GM18517 (cell line): Measurements from ENCODE around the gene SLC2A5.
"Not testable (repeated sequence)": the region's sequence is repeated elsewhere in the genome, so short reads cannot be mapped to it uniquely, and the experiment has no call there.

Experiments used
- ATAC-seq: cut with Tn5 transposase; IDR thresholded peaks from one replicate; pipeline ENCODE4 v1.9.1; 2021; ENCODE audit warnings: mild to moderate bottlenecking, moderate library complexity; ENCODE audit not compliant: unreplicated experiment

The SLC2A5 gene

DNA sequence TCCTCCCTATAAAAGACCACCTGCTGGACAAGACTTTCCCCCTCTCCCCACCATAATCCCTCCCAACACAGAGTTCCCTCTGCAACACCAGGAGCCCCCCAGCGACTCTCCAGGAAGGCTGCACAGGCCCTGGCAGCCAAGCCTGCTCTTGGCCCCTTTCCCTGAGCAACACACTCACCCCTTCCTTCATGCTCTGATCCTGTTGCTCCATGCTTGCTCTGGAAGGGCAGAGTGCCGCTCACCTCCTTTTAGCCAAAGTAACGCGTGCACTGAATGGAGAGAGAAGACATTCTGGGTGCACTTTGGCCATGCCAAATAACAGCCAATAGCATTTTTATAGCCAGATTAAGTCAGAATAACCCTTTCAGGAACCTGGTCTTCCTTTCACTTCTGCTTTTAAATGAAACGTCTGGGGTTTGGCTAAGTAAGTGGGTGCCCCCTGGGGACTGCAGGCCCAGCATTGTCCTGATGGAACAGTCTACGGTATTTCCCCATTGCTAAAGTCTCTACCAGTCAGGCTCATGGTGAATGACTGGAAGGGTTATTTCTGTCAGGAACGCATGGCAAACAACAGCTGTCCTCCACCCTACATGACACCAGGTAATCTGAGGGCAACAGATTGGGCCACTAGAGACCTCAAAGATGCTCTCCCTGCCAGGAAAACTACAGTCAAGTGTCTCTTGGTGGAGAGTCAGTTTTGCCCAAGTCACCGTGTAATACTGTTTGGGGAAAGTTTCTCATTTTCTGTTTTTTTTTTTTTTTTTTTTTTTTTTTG, at the start of gene SLC2A5:
SLC2A5 (minus strand) TSS at position 310 of the 775 bp plus-strand sequence; CDS start at position 211, 99 bp downstream.
- peak; percentile 90 for ATAC-seq

DNA sequence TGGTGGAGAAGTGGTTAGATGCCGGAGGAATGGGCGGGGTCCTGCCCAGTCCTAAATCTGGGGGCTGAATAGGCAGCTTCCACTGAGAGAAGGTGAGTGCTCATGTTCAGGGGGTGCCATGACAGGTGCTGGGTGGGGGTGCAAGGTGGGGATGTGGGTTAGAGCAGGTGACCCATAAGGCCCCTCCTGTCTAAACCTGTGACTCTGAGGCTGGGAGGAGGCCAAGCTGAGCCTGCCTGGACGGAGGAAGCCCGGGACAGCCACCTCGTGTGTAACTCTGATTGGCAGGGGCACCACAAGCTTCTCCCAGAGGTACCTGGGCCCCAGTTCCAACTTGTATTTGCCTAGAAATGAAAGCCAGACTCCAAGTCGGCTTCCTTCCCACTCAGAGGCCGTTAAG, 48.8 kb upstream of the SLC2A5 start:
- no peak for ATAC-seq

- ATAC-seq = no peak
Observed at GRCh38 chr1:9115351-9116205, 46.1 kb upstream of the SLC2A5 start.

DNA sequence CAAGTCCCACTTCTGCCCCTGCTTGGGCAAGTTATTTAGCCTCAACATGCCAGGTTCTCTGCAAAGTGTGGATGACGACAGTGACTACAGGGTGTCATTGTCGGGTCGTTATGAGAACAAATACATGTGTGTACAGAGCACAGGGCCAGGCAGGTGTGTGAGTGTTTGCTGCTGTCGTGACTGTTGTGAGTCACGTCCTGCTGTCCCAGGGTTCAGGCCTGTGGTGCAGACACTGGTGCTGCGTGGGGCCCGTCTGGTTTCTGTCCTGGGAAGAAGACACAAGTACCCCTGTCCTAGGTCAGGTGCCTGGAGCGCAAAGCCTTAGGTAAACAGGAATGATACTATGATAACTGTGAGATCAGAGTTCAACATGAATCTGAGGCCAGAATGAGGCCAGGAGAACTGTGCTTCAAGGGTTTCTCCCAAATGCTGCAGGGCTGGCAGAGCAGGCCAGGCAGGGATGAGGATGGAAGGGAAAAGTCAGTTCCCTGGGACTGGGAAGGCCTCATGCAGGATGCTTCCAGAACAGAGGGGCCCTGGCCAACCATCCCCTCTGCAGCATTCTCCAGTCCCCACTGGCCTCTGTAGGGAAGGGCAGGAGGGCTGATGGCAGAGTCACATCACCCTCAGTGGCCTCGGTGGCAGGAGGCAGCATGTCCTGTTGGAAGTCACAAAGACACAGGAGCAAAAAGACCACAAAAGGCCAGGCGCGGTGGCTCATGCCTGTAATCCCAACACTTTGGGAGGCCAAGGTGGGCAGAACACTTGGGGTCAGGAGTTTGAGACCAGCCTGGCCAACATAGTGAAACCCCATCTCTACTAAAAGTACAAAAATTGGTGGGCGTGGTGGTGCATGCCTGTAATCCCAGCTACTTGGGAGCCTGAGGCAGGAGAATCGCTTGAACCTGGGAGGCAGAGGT, 43.8 kb upstream of the SLC2A5 start:
- ATAC-seq = no peak

GRCh38 chr1:9111957-9112356, 42.5 kb upstream of the SLC2A5 start:
- no peak for ATAC-seq

DNA sequence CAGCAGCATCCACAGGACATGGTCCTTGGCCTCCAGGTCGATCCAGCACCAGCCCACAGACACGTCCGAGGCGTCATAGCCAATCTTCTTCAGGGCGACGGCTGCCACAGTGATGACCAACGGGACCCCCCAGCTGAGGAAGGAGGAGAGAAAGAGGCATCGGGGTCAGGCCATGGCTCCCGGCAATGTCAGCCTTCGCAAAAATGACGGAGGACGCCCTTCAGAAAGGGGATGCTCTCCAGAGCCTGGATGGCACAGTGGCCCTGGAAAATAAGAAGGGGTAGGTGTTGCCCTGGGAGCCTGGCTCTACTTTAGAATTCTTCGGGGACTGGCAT, 41.9 kb upstream of the SLC2A5 start:
- ATAC-seq = no peak

- no peak for ATAC-seq
Observed at GRCh38 chr1:9110669-9111356, 41.4 kb upstream of the SLC2A5 start.

- ATAC-seq = no peak
Observed at GRCh38 chr1:9108056-9108665, 38.7 kb upstream of the SLC2A5 start.

DNA sequence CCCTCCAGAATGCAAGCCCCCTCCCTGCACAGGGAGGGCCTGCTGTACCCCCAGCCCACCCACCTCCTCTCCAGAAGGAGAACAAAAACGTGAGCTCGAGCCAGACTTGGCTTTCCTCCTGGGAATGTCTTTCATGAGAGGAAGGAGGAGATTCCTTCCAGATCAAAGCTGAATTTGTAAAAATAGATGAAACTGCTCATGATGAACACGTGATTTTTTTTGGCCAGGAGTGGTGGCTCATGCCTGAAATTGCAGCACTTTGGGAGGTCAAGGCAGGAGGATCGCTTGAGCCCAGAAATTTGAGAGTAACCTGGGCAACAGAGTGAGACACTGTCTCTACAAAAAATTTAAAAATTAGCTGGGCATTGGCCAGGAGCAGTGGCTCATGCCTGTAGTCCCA, 37.7 kb upstream of the SLC2A5 start:
- no peak for ATAC-seq

DNA sequence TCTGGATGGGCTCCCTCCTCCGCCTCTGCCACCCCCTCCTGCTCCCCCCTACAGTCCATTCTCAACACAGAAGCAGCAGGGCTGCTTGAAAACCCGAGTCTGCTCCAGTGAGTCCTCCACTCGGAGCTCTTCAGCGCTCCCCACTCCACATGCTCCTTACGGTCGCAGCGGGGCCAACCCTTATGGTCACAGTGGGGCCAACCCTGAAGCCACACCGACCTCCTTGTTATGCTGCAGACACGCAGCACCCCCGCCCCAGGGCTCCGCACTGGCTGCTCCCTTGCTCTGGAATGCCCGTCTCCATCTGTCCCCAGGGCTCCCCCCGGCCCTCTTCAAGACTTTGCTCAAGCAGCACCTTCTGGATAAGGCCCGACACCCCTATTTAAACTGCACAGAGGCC, 36.9 kb upstream of the SLC2A5 start:
- no peak for ATAC-seq

DNA sequence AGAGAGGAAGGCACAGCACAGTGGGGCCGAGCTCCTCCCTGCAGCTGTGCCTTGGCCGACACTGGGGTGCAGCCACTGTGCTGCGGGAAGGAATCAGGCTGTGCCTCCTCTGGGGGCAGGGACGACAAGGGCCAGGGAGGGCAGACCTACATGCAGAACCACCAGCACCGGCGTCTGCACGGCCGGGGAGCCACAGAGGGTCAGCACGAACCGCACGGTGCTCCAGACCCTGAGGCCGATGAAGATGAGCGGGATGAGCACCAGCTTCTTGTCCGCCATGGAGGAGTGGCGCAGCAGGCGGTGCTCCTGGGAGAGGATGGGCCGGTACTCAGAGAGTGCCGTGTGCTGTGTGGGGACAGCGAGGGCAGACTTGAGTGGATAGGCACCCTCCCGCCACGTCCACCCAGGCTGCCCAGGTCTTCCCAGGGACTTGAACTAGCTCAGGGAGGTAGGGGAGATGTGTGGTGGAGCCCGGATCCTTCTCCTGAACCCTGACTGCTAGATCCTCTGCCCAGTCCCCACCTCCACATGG, 36.0 kb upstream of the SLC2A5 start:
- no peak for ATAC-seq

GRCh38 chr1:9101510-9102146, 32.2 kb upstream of the SLC2A5 start:
- ATAC-seq = no peak

GRCh38 chr1:9100471-9101043, 31.1 kb upstream of the SLC2A5 start:
- ATAC-seq = no peak

- ATAC-seq = no peak
Observed at GRCh38 chr1:9099555-9099954, 30.1 kb upstream of the SLC2A5 start.

DNA sequence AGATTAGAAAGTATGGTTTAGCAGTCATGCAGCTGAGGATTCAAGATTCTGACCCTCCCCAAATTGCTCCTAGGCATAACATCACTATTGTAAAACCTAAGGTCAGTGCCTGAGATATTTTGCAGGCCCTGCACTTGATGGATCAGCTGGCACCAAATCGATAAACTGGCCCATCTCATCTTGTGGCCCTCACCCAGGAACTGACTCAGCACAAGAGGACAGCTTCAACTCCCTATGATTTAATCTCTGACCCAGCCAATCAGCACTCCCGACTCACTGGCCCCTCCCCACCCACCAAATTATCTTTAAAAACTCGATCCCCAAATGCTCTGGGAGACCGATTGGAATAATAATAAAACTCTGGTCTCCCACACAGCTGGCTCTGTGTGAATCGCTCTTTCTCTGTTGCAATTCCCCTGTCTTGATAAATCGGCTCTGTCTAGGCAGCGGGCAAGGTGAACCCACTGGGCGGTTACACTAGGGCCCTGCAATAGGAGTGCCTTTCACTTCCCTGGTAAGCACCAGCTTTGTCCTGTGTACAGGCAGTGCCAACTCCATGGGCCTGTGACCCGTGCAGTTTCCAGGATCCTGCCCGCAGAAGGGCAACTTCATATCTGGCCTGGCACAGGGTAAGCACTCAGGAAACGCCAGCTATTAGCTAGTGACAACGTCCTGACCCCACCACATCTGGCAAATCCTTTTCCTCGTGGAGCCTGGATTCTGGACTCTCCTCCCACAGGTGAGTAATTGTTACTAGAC, 28.7 kb upstream of the SLC2A5 start:
- ATAC-seq = no peak

DNA sequence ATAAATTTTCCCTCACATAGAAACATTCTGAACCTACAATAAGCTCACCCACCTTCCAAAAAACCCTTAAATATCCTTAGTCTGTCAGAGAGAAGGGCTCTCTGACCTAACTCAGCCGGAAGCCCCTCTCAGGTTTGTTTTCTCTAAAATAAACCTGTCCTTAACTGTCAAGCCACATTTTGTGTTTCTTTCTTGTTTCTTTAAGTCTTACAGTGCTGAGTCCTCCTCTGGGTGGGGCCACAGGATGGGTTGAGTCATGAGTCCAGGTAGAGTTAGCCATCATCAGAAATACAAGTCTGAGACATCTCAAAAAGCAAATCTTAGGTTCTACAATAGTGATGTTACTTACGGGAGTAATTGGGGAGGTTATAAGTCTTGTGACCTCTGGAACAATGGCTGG, 26.4 kb upstream of the SLC2A5 start:
- ATAC-seq = no peak

DNA sequence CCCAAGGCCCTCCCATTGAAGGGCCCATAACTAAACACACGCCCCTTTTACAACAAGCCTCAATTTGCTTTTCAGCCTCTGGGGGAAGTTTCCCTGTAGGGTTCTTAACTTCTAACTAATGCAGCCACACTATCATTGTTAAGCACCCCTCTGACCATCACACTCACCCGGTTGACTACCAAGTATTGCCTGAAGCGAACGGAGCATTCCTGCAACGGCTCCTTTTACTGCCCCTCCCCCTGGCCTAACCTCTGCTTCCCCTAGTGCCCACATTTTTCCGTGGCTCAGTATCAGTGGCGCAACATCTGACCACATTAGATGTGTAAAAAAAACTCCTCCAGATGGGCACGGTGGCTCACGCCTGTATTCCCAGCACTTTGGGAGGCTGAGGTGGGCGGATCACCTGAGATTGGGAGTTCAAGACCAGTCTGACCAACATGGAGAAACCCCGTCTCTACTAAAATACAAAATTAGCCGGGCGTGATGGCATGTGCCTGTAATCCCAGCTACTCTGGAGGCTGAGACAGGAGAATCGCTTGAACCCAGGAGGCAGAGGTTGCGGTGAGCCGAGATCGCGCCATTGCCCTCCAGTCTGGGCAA, 24.7 kb upstream of the SLC2A5 start:
- not testable (repeated sequence) for ATAC-seq

DNA sequence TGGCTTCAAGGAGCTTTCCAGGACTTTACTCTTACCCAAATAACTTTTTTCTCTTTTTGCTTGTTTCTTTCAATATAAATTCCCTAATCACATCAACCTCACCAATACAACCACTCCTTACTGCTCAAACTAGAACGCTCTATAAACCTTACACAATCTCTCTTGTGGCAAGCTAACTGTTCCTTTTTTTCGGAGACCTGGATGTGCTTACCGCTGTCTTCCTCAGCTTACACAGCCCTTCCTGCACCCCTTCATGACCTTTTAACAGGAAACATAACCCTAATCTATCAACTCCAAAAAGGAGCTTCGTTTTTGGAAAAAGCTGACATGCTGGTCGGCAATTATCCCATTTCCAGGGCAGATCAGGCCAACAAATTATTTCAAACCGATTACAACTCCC, 24.1 kb upstream of the SLC2A5 start:
- no peak for ATAC-seq
